ENCODE data around the gene DNMBP.

- no peak for TF ChIP-seq YY1 (IDR thresholded peaks at IDR 0.05; ENCODE audit: insufficient read depth, insufficient read length)
- no peak for TF ChIP-seq ZNF274 (IDR thresholded peaks at IDR 0.05; ENCODE audit: low read depth, low read length)
- TF ChIP-seq SUZ12 (IDR thresholded peaks at IDR 0.05; ENCODE audit: extremely low read depth, insufficient read depth, insufficient read length) = no peak
These were observed 30.6 kb downstream of the DNMBP start for GRCh38 chr10:99979066-99979685.

Data from NT2/D1 (cell line).